HepG2 (cell line): ENCODE results near the gene UBR3. TPM values are rescaled to one million over a fixed set of nuclear protein-coding genes. Genes with fewer than 3 reads are reported as not detected.

Source experiments
- ATAC-seq: fragments of 200-7000 bp; cut with Tn5 transposase; 3 replicates; pipeline ENCODE4 v1.9.1; 2020; ENCODE audit warnings: mild to moderate bottlenecking, moderate library complexity
- BruUV-seq: library from RNA; stranded (reverse); fragments of 400-500 nt; replicated peaks from 2 replicates; lab custom pipeline; 2021; lab: Mats Ljungman, UMichigan
- CTCF ChIA-PET: fragments of 300-600 bp; formaldehyde crosslinking; extraction: SDS; loops from one replicate; lab custom pipeline; 2021; ENCODE audit warnings: low total read pairs, inconsistent platforms, low intra/inter-chr PET ratio; lab: Yijun Ruan, JAX
- POLR2A ChIA-PET: fragments of 350-600 bp; sonication (Branson Sonifier 250); formaldehyde crosslinking; loops from one replicate; lab custom pipeline; 2020; ENCODE audit warnings: antibody characterized with exemption, inconsistent platforms; lab: Yijun Ruan, JAX
- DNase-seq: peaks from one replicate; pipeline ENCODE4 v3.0.0-alpha.2; 2015; ENCODE audit warnings: low spot score
- FAIRE-seq: peaks from 3 replicates; lab custom pipeline; 2011; peaks lifted over from hg19 to GRCh38; lab: Jason Lieb, UNC
- H2AFZ ChIP-seq: one replicate; pipeline ENCODE4 v1.6.1; 2011; ENCODE audit warnings: low read length, inconsistent platforms
- H3K27ac ChIP-seq: fragments of 300-600 bp; 3 replicates; pipeline ENCODE4 v1.8.0; 2011; ENCODE audit warnings: mixed run types, mild to moderate bottlenecking, mixed read lengths, low read length, inconsistent platforms; ENCODE audit not compliant: insufficient read depth; ENCODE audit errors: extremely low read length
- H3K27me3 ChIP-seq, 2 experiments: fragments of 200-600 bp in 1 of 2; 2 replicates in 1 of 2; 3 replicates in 1 of 2; pipeline versions ENCODE4 v1.6.0 to v1.8.0; 2011; ENCODE audit warnings: low read length in 2 of 2, mild to moderate bottlenecking in 2 of 2, moderate library complexity in 2 of 2, inconsistent platforms in 1 of 2; ENCODE audit not compliant: insufficient read depth in 2 of 2, control insufficient read depth in 1 of 2
- H3K36me3 ChIP-seq, 2 experiments: fragments of 200-600 bp in 1 of 2; replicated peaks in 1 of 2; 2 replicates in 1 of 2; 3 replicates in 1 of 2; pipeline versions ENCODE4 v1.5.1 to v1.8.0; 2011; ENCODE audit warnings: low read length in 2 of 2, inconsistent platforms in 1 of 2; ENCODE audit not compliant: insufficient read depth in 2 of 2, control insufficient read depth in 1 of 2
- H3K4me1 ChIP-seq: 2 replicates; pipeline ENCODE4 v1.5.1; 2012; ENCODE audit warnings: low read length, inconsistent platforms; ENCODE audit not compliant: insufficient read depth
- H3K4me2 ChIP-seq: 2 replicates; pipeline ENCODE4 v1.6.0; 2011; ENCODE audit warnings: low read depth, low read length, inconsistent platforms
- H3K4me3 ChIP-seq, 3 experiments: fragments of 200-600 bp in 1 of 3; sonication (generic), shearing (Covaris generic) in 1 of 3; replicated peaks in 1 of 3; 2 replicates each; pipeline ENCODE4 v1.5.1; 2011 to 2016; ENCODE audit warnings: low read length in 3 of 3, inconsistent platforms in 2 of 3, low read depth in 2 of 3, mild to moderate bottlenecking in 2 of 3, control low read depth in 1 of 3, mixed read lengths in 1 of 3; ENCODE audit not compliant: insufficient read depth in 1 of 3
- H3K79me2 ChIP-seq: one replicate; pipeline ENCODE4 v1.6.1; 2011; ENCODE audit warnings: low read length, inconsistent platforms; ENCODE audit not compliant: insufficient read depth
- H3K9ac ChIP-seq: 2 replicates; pipeline ENCODE4 v1.6.0; 2011; ENCODE audit warnings: mild to moderate bottlenecking, low read depth, low read length, inconsistent platforms; ENCODE audit not compliant: insufficient read depth
- H3K9me3 ChIP-seq: 2 replicates; pipeline ENCODE4 v1.5.1; 2012; ENCODE audit warnings: mild to moderate bottlenecking, low read length
- H4K20me1 ChIP-seq: 2 replicates; pipeline ENCODE4 v1.6.0; 2011; ENCODE audit warnings: inconsistent platforms, mild to moderate bottlenecking, low read length, moderate library complexity; ENCODE audit not compliant: insufficient read depth
- ATF1 ChIP-seq: IDR thresholded peaks from 2 replicates; pipeline ENCODE4 v1.6.1; 2016; ENCODE audit warnings: mild to moderate bottlenecking, control low read depth
- whole genome bisulfite sequencing: methylation state at CpG from one replicate; pipeline ENCODE4 v1.1.6; 2017; ENCODE audit warnings: low lambda C conversion rate; 5-methylcytosine and 5-hydroxymethylcytosine counted together
- in situ Hi-C: cut with HindIII; loops from 2 replicates; pipeline ENCODE4 v1.10.0; 2017; ENCODE audit warnings: low pct_unique_long_range_greater_than_20kb; ENCODE audit not compliant: extremely low pct_ligation_motif_present
- intact Hi-C: fragments of 100-400 bp; cut with micrococcal nuclease; formaldehyde crosslinking; loops from one replicate; pipeline ENCODE4 v1.10.0; 2022; ENCODE audit not compliant: unreplicated experiment
- polyA plus RNA-seq, 8 experiments: library from polyadenylated mRNA; depleted of rRNA in 3 of 8; stranded (reverse) in 7 of 8; unstranded in 1 of 8; fragments of >200 nt; fragmentation: Illumina TruSeq in 4 of 8; extraction: Trizol in 4 of 8; gene quantifications; 2 replicates each; pipeline versions ENCODE4 v1.2.1 to v1.2.3, GENCODE V29; 2011 to 2016; ENCODE audit warnings: low read depth in 4 of 8, missing spikeins in 1 of 8, mixed read lengths in 1 of 8; ENCODE audit not compliant: insufficient read depth in 1 of 8
- total RNA-seq, 5 experiments: library from RNA; depleted of rRNA; stranded (reverse); fragments of >200 nt; fragmentation: Illumina TruSeq; extraction: Trizol; gene quantifications; 2 replicates each; pipeline ENCODE4 v1.2.3, GENCODE V29; 2016; ENCODE audit warnings: low read depth in 1 of 5
- TF ChIP-seq, protein P1 (sequence below): sonication (generic); formaldehyde crosslinking; IDR thresholded peaks from 2 replicates; pipeline ENCODE4 v1.9.0; 2021; ENCODE audit warnings: missing genetic modification reagents, borderline replicate concordance
- TF ChIP-seq, protein P2 (sequence below): sonication (generic); formaldehyde crosslinking; IDR thresholded peaks from 2 replicates; pipeline ENCODE4 v1.4.0; 2020; ENCODE audit warnings: mild to moderate bottlenecking, missing genetic modification reagents

Gene UBR3
- total and polyA plus RNA-seq, 2 of the 13 experiments (the other 11 are each of a cell fraction or from before 2014, with no cell fraction given) = 15.1 to 28.0 TPM

DNA sequence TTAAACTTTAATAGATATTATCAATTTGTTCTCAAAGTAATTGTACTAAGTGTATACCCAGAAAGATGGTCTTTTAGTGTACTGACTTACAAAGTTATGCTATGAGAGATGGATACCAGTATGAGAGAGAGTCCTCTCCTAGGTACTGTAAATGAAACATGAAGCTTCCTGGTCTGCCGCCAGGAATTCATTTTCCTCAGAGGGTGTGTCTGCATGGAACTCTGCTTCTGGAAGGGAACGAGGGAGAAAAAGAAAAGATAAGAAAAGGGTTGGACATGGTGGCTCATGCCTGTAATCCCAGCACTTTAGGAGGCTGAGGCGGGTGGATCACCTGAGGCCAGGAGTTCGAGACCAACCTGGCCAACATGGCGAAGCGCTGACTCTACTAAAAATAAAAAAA is 30.8 kb upstream of the UBR3 start:
- Histone ChIP-seq H3K4me1 (peaks cover 21% of the 10 kb centered on the region), H2AFZ (no peak overlapping the region), H3K27me3 (no peaks in the 10 kb centered on the region; a peak in 1 of 5 replicates), H3K79me2 (peaks cover 26% of the 10 kb centered on the region), H3K9me3 (no peaks in the 10 kb centered on the region), H3K4me3 (no peak overlapping the region), H4K20me1 (peaks cover 6% of the 10 kb centered on the region; the same call in 1 of the 2 replicates), H3K27ac (no peak overlapping the region), H3K36me3 (no peaks in the 10 kb centered on the region; a peak in 2 of 5 replicates), H3K4me2 (no peak overlapping the region), H3K9ac (no peak overlapping the region)
- intact Hi-C loops (no loop called here), in situ Hi-C loops (no loop called here)
- ChIA-PET POLR2A (no interaction called here), CTCF (no interaction called here)
- no peak for DNase-seq
- 81% methylated on average over 6 of the region's 6 CpGs for WGBS
- no TSS peak for BruUV-seq
- no peak for FAIRE-seq
- ATAC-seq = no peak
- TF ChIP-seq, protein P1, sequence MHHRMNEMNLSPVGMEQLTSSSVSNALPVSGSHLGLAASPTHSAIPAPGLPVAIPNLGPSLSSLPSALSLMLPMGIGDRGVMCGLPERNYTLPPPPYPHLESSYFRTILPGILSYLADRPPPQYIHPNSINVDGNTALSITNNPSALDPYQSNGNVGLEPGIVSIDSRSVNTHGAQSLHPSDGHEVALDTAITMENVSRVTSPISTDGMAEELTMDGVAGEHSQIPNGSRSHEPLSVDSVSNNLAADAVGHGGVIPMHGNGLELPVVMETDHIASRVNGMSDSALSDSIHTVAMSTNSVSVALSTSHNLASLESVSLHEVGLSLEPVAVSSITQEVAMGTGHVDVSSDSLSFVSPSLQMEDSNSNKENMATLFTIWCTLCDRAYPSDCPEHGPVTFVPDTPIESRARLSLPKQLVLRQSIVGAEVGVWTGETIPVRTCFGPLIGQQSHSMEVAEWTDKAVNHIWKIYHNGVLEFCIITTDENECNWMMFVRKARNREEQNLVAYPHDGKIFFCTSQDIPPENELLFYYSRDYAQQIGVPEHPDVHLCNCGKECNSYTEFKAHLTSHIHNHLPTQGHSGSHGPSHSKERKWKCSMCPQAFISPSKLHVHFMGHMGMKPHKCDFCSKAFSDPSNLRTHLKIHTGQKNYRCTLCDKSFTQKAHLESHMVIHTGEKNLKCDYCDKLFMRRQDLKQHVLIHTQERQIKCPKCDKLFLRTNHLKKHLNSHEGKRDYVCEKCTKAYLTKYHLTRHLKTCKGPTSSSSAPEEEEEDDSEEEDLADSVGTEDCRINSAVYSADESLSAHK (CRISPR knock-in tag) = no peak
- TF ChIP-seq, all 625 proteins: peak for 0

DNA sequence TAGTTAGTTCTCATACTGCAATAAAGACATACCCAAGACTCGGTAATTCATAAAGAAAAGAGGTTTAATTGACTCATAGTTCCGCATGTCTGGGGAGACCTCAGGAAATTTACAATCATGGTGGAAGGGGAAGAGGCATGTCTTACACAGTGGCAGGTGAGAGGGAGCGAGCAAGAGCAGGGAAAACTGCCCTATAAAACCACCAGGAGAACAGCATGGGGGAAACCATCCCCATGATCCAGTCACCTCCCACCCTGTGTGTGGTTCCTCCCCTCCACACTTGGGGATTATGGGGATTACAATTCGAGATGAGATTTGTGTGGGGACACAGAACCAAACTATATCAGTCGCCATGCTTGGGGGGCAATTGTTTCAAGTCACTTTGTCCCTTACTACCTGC is 29.7 kb upstream of the UBR3 start:
- ATAC-seq (no peak), DNase-seq (no peak), FAIRE-seq (no peak)
- H3K36me3 ChIP-seq = peaks cover 4 to 11% of the 10 kb centered on the region in 2 experiments; a peak in 4 of 5 replicates
- H3K4me1 ChIP-seq = peaks cover 33% of the 10 kb centered on the region
- intact Hi-C loops = no loop called here
- no peak overlapping the region for H2AFZ ChIP-seq
- H4K20me1 ChIP-seq = peaks cover 6% of the 10 kb centered on the region; the same call in 1 of the 2 replicates
- peaks cover 37% of the 10 kb centered on the region for H3K79me2 ChIP-seq
- no peak overlapping the region for H3K4me3 ChIP-seq
- 91% methylated on average over 5 of the region's 5 CpGs for WGBS
- H3K9me3 ChIP-seq = no peaks in the 10 kb centered on the region
- in situ Hi-C loops = no loop called here
- BruUV-seq = no TSS peak
- no peak overlapping the region for H3K9ac ChIP-seq
- H3K4me2 ChIP-seq = no peak overlapping the region; the same call in 1 of the 2 replicates
- TF ChIP-seq ATF1 (CRISPR knock-in tag) = 0 out of 2 replicates have a peak, but pooled peaks have one; percentile 11
- TF ChIP-seq, protein P2, sequence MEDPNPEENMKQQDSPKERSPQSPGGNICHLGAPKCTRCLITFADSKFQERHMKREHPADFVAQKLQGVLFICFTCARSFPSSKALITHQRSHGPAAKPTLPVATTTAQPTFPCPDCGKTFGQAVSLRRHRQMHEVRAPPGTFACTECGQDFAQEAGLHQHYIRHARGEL (CRISPR knock-in tag) = no peak
- no peaks in the 10 kb centered on the region; a peak in 1 of 5 replicates for H3K27me3 ChIP-seq
- no peak overlapping the region for H3K27ac ChIP-seq
- CTCF ChIA-PET = no interaction called here
- POLR2A ChIA-PET = no interaction called here
